GM18517 (cell line): ENCODE data around the gene ILKAP.

Source experiments
- ATAC-seq: cut with Tn5 transposase; IDR thresholded peaks from one replicate; pipeline ENCODE4 v1.9.1; 2021; ENCODE audit warnings: mild to moderate bottlenecking, moderate library complexity; ENCODE audit not compliant: unreplicated experiment

ILKAP gene

GRCh38 chr2:238237431-238238135 is 34.1 kb upstream of the ILKAP start:
- no peak for ATAC-seq

GRCh38 chr2:238236571-238236970 is 33.1 kb upstream of the ILKAP start:
- no peak for ATAC-seq

GRCh38 chr2:238235856-238236255 is 32.4 kb upstream of the ILKAP start:
- no peak for ATAC-seq

- no peak for ATAC-seq
These were observed 31.8 kb upstream of the ILKAP start for GRCh38 chr2:238235331-238235732.

GRCh38 chr2:238233625-238234024 is 30.1 kb upstream of the ILKAP start:
- ATAC-seq = no peak

- no peak for ATAC-seq
These were observed 28.3 kb upstream of the ILKAP start for GRCh38 chr2:238231809-238232208.

- ATAC-seq = no peak
These were observed 27.8 kb upstream of the ILKAP start for GRCh38 chr2:238231251-238231793.

GRCh38 chr2:238230699-238231098 is 27.2 kb upstream of the ILKAP start:
- ATAC-seq = no peak

- no peak for ATAC-seq
These were observed 25.2 kb upstream of the ILKAP start for GRCh38 chr2:238228700-238229099.

GRCh38 chr2:238227587-238228032 is 24.1 kb upstream of the ILKAP start:
- ATAC-seq = no peak

- ATAC-seq = no peak
These were observed 23.4 kb upstream of the ILKAP start for GRCh38 chr2:238226698-238227586.

GRCh38 chr2:238225911-238226697 is 22.6 kb upstream of the ILKAP start:
- ATAC-seq = no peak

GRCh38 chr2:238225121-238225520 is 21.6 kb upstream of the ILKAP start:
- ATAC-seq = no peak

- ATAC-seq = no peak
These were observed 21.0 kb upstream of the ILKAP start for GRCh38 chr2:238224356-238225035.

GRCh38 chr2:238220892-238221521 is 17.5 kb upstream of the ILKAP start:
- ATAC-seq = no peak

GRCh38 chr2:238220274-238220891 is 16.9 kb upstream of the ILKAP start:
- ATAC-seq = no peak

- ATAC-seq = no peak
These were observed 13.2 kb upstream of the ILKAP start for GRCh38 chr2:238216651-238217184.

GRCh38 chr2:238207006-238207405 is 3.5 kb upstream of the ILKAP start:
- ATAC-seq = no peak

- ATAC-seq = no peak
These were observed 633 bp upstream of the ILKAP start for GRCh38 chr2:238203973-238204683.
